ENCODE data around the gene CTNNA2. TPM values are rescaled to one million over a fixed set of nuclear protein-coding genes. Genes with fewer than 3 reads are reported as not detected.

The CTNNA2 gene
- total and polyA plus RNA-seq, 2 of the 8 experiments (the other 6 are each of a cell fraction or from before 2014, with no cell fraction given) = 3.9 to 9.0 TPM

- ChIA-PET CTCF (ENCODE audit: partially characterized antibody) (interaction anchor here (0.6 to 6.5 kb wide), 24 partner anchors 10 to 766 kb away, joined by 3 to 62 read pairs (median 4); no protein-coding TSS in a partner anchor), POLR2A (ENCODE audit: partially characterized antibody) (no interaction called here)
- no peak for FAIRE-seq
- H3K4me2 ChIP-seq (ENCODE audit: insufficient read depth in 1 of 2, low read depth in 2 of 2, low read length in 2 of 2) = no peak overlapping the region
- no peak overlapping the region for H2AFZ ChIP-seq (ENCODE audit: low read length)
- H3K18ac ChIP-seq (ENCODE audit: extremely low read depth, low read length) = no peak overlapping the region
- H3K23me2 ChIP-seq (ENCODE audit: low read depth, low read length) = peaks cover 1% of the 10 kb centered on the region; the same call in 1 of the 2 replicates
- peaks cover 6 to 16% (median 12%) of the 10 kb centered on the region in 4 experiments for H3K27me3 ChIP-seq (replicated peaks in 1 of 4; ENCODE audit: control insufficient read depth in 3 of 4, extremely low read depth in 1 of 4, insufficient read depth in 3 of 4, low read length in 3 of 4)
- H4K20me1 ChIP-seq (replicated peaks in 1 of 2; ENCODE audit: control insufficient read depth in 1 of 2, insufficient read depth in 2 of 2, low read length in 2 of 2) = no peaks in the 10 kb centered on the region
- H3K4me1 ChIP-seq (replicated peaks in 1 of 4; ENCODE audit: control insufficient read depth in 3 of 4, insufficient read depth in 4 of 4, low read length in 3 of 4) = peaks cover 6 to 22% (median 18%) of the 10 kb centered on the region in 4 experiments
- H3K4me3 ChIP-seq (ENCODE audit: extremely low read depth in 1 of 4, insufficient read depth in 2 of 4, low read depth in 3 of 4, low read length in 4 of 4) = no peak overlapping the region
- no peak overlapping the region for H3K14ac ChIP-seq (ENCODE audit: insufficient read length)
- no peak overlapping the region for H4K5ac ChIP-seq (ENCODE audit: insufficient read length, low read depth, low read length)
- no peak overlapping the region for H3K9ac ChIP-seq (replicated peaks in 1 of 4; ENCODE audit: extremely low read depth in 1 of 4, low read depth in 3 of 4, low read length in 3 of 4)
- DNase-seq (ENCODE audit: low read depth in 1 of 2, low spot score in 2 of 2) = no peak
- H3K79me2 ChIP-seq (ENCODE audit: control insufficient read depth in 1 of 2, insufficient read depth in 2 of 2, low read length in 2 of 2) = no peaks in the 10 kb centered on the region
- TF ChIP-seq YY1 (IDR thresholded peaks at IDR 0.05; ENCODE audit: low read depth, low read length) = no peak
- TF ChIP-seq RBBP5 (IDR thresholded peaks at IDR 0.05; ENCODE audit: borderline replicate concordance, low read depth, low read length) = no peak
- no peak for TF ChIP-seq ZNF274 (IDR thresholded peaks at IDR 0.05; ENCODE audit: borderline replicate concordance, extremely low read depth, low read length)
- 75% methylated on average over 1 of the region's 1 CpG; no CpG with 5 or more reads in 1 of the 2 experiments for WGBS, 2 experiments (ENCODE audit: extremely low coverage in 1 of 2, insufficient coverage in 1 of 2, insufficient read length in 1 of 2, insufficient replicate concordance in 2 of 2, low coverage in 1 of 2, low lambda C conversion rate in 2 of 2, missing lambda C conversion rate in 1 of 2)
- no peak overlapping the region for H4K8ac ChIP-seq (ENCODE audit: extremely low read depth, insufficient read depth, low read length)
- H2BK15ac ChIP-seq (ENCODE audit: low read length) = no peak overlapping the region
- no peak overlapping the region for H2BK20ac ChIP-seq (ENCODE audit: low read length)
- H3K56ac ChIP-seq (replicated peaks; ENCODE audit: insufficient read length, low read depth, low read length) = no peak overlapping the region
- H3K4ac ChIP-seq (replicated peaks; ENCODE audit: insufficient read length, low read depth, low read length) = no peak overlapping the region
- H3K79me1 ChIP-seq (ENCODE audit: low read depth, low read length) = no peaks in the 10 kb centered on the region
- no peak overlapping the region for H3K27ac ChIP-seq (ENCODE audit: low read depth, low read length)
- no peaks in the 10 kb centered on the region for H3K9me3 ChIP-seq (ENCODE audit: insufficient read depth in 2 of 2, low read depth in 1 of 2, low read length in 1 of 2)
- H2BK120ac ChIP-seq (replicated peaks; ENCODE audit: low read depth, low read length) = no peak overlapping the region
- no peak overlapping the region for H3K23ac ChIP-seq (ENCODE audit: insufficient read length)
- no peak overlapping the region for H2AK5ac ChIP-seq (ENCODE audit: low read depth, low read length)
- no peak overlapping the region for H2BK5ac ChIP-seq (ENCODE audit: low read depth, low read length)
- H3K36me3 ChIP-seq (ENCODE audit: control insufficient read depth in 2 of 4, insufficient read depth in 4 of 4, low read length in 3 of 4) = no peaks in the 10 kb centered on the region
- H2BK12ac ChIP-seq (ENCODE audit: low read depth, low read length) = no peak overlapping the region
- H4K91ac ChIP-seq (replicated peaks; ENCODE audit: insufficient read length, low read length) = no peak overlapping the region
Measured at GRCh38 chr2:80326861-80327260, 814.0 kb downstream of the CTNNA2 start.

Data from H1 (cell line).